ENCODE data around the gene BTBD16. TPM values are rescaled to one million over a fixed set of nuclear protein-coding genes. Genes with fewer than 3 reads are reported as not detected.

Gene BTBD16
- total and polyA plus RNA-seq, 2 donors (not counting 3 experiments of a cell fraction or from before 2014, with no cell fraction given), result 0.04 TPM; not detected in 1

- Histone ChIP-seq H3K27me3 (ENCODE audit: control insufficient read depth in 2 of 2, insufficient read depth in 2 of 2, low read length in 2 of 2) (no peaks in the 10 kb centered on the region), H2AFZ (ENCODE audit: low read depth, low read length) (peak overlapping the region; percentile 44), H3K27ac (ENCODE audit: insufficient read depth, low read depth, low read length) (peak overlapping the region; percentile 74), H3K4me3 (replicated peaks in 1 of 3; ENCODE audit: insufficient read depth in 1 of 3, low read depth in 1 of 3, low read length in 3 of 3) (no peak overlapping the region), H3K9me1 (replicated peaks; ENCODE audit: control insufficient read depth, extremely low read depth, insufficient read depth, low read length) (no peaks in the 10 kb centered on the region), H3K36me3 (ENCODE audit: control insufficient read depth in 2 of 2, extremely low read depth in 1 of 2, insufficient read depth in 2 of 2, low read length in 2 of 2) (no peaks in the 10 kb centered on the region), H3K9ac (replicated peaks; ENCODE audit: extremely low read depth, insufficient read depth, low read length) (peak overlapping the region; percentile 40), H4K20me1 (replicated peaks; ENCODE audit: control insufficient read depth, extremely low read depth, insufficient read depth, low read length) (no peaks in the 10 kb centered on the region), H3K9me3 (replicated peaks; ENCODE audit: control insufficient read depth, insufficient read depth, low read length) (no peaks in the 10 kb centered on the region), H3K4me2 (ENCODE audit: insufficient read depth, low read length) (peak overlapping the region; percentile 41), H3K4me1 (ENCODE audit: control insufficient read depth, extremely low read depth, insufficient read depth, low read length) (peaks cover 20% of the 10 kb centered on the region), H3K79me2 (ENCODE audit: control insufficient read depth, insufficient read depth, low read length) (no peaks in the 10 kb centered on the region)
- POLR2A ChIA-PET, result interaction anchor here (1.2 kb wide), 1 partner anchor 40 kb away, joined by 3 read pairs; no protein-coding TSS in a partner anchor
- intact Hi-C loops (cut with micrococcal nuclease) (loop anchor here (1.0 kb wide), 2 partner anchors 125 to 214 kb away; no protein-coding TSS in a partner anchor), dilution Hi-C loops (cut with MboI; ENCODE audit: extremely low pct_ligation_motif_present, low sequenced_read_pairs) (no loop called here)
- DNase-seq (ENCODE audit: low read depth, low spot score) (peak; percentile 47), FAIRE-seq (peak; percentile 87)
- CTCF ChIA-PET, result interaction anchor here (0.7 to 2.5 kb wide), 45 partner anchors 9 to 436 kb away, joined by 3 to 40 read pairs (median 5); partner anchors contain the start of gene PLEKHA1
- BruUV-seq (replicated peaks), result no TSS peak
- TF ChIP-seq FOS (IDR thresholded peaks at IDR 0.05; ENCODE audit: borderline replicate concordance, insufficient read depth, low read length), result peak; percentile 30
- no peak for TF ChIP-seq GATA2 (IDR thresholded peaks at IDR 0.05; ENCODE audit: insufficient read depth, insufficient read length, low read depth, low read length)
- peak; percentile 96 to 97 for TF ChIP-seq CTCF (IDR thresholded peaks at IDR 0.05; ENCODE audit: extremely low read depth in 1 of 2, insufficient read depth in 1 of 2, low read depth in 1 of 2, low read length in 2 of 2)
These were observed 3.0 kb upstream of the BTBD16 start for GRCh38 chr10:122267849-122268737.
